ENCODE measurements around the gene SLC22A23. TPM values are rescaled to one million over a fixed set of nuclear protein-coding genes. Genes with fewer than 3 reads are reported as not detected.

SLC22A23 gene
- total and polyA plus RNA-seq, 7 donors, result 8.1 to 18.7 (median 12.0) TPM

- H3K9me3 ChIP-seq, result no peaks in the 10 kb centered on the region
- H3K36me3 ChIP-seq, result no peaks in the 10 kb centered on the region
- 49 to 66% methylated on average over 26 of the region's 26 CpGs for WGBS, 2 donors
- H3K4me3 ChIP-seq, result no peak overlapping the region
- TF ChIP-seq CTCF (IDR thresholded peaks at IDR 0.05), result no peak
- TF ChIP-seq POLR2AphosphoS5 (IDR thresholded peaks at IDR 0.05), result peak in 1 of 4 donors; percentile 49
- peak in 2 of 4 donors; percentile 24 to 25 for TF ChIP-seq EP300 (IDR thresholded peaks at IDR 0.05)
- no peak for TF ChIP-seq POLR2A (IDR thresholded peaks at IDR 0.05)
- intact Hi-C loops (cut with DNase I), result no loop called here
- H3K27me3 ChIP-seq, result no peaks in the 10 kb centered on the region
- DNase-seq, result peak; percentile 84
- H3K4me1 ChIP-seq, result peaks cover 0 to 22% (median 15%) of the 10 kb centered on the region in 4 donors
- H3K27ac ChIP-seq, result peak overlapping the region; percentile 58 to 82 (median 66)
These were observed 18.4 kb downstream of the SLC22A23 start for GRCh38 chr6:3438190-3439167.

- peak; percentile 22 for DNase-seq
- H3K36me3 ChIP-seq, result no peaks in the 10 kb centered on the region
- H3K9me3 ChIP-seq, result no peaks in the 10 kb centered on the region
- 32 to 61% methylated on average over 4 of the region's 4 CpGs for WGBS, 2 donors
- TF ChIP-seq POLR2AphosphoS5 (IDR thresholded peaks at IDR 0.05), result no peak
- no peak for TF ChIP-seq CTCF (IDR thresholded peaks at IDR 0.05)
- TF ChIP-seq POLR2A (IDR thresholded peaks at IDR 0.05), result no peak
- no peak for TF ChIP-seq EP300 (IDR thresholded peaks at IDR 0.05)
- intact Hi-C loops (cut with DNase I), result no loop called here
- no peak overlapping the region for H3K4me3 ChIP-seq
- H3K27me3 ChIP-seq, result no peaks in the 10 kb centered on the region
- peaks cover 0 to 22% (median 3%) of the 10 kb centered on the region in 4 donors for H3K4me1 ChIP-seq
- peak overlapping the region in 1 of 4 donors; percentile 28 for H3K27ac ChIP-seq
These were observed 23.8 kb downstream of the SLC22A23 start for GRCh38 chr6:3433005-3433404.

GRCh38 chr6:3432416-3432815 is 24.4 kb downstream of the SLC22A23 start:
- no peak for DNase-seq

GRCh38 chr6:3431994-3432393 is 24.9 kb downstream of the SLC22A23 start:
- Histone ChIP-seq H3K4me3 (no peak overlapping the region), H3K27me3 (no peaks in the 10 kb centered on the region), H3K4me1 (peaks cover 0 to 29% (median 8%) of the 10 kb centered on the region in 4 donors), H3K36me3 (no peaks in the 10 kb centered on the region), H3K9me3 (no peaks in the 10 kb centered on the region), H3K27ac (peak overlapping the region in 1 of 4 donors; percentile 28)
- intact Hi-C loops (cut with DNase I), result no loop called here
- peak; percentile 26 for DNase-seq
- no peak for TF ChIP-seq CTCF (IDR thresholded peaks at IDR 0.05)
- TF ChIP-seq EP300 (IDR thresholded peaks at IDR 0.05), result no peak
- TF ChIP-seq POLR2A (IDR thresholded peaks at IDR 0.05), result no peak
- TF ChIP-seq POLR2AphosphoS5 (IDR thresholded peaks at IDR 0.05), result no peak
- 83 to 85% methylated on average over 8 of the region's 8 CpGs for WGBS, 2 donors

More at GRCh38 chr6:3432416-3432815, 24.4 kb downstream of the SLC22A23 start:
- TF ChIP-seq POLR2AphosphoS5 (IDR thresholded peaks at IDR 0.05) (no peak), EP300 (IDR thresholded peaks at IDR 0.05) (no peak)
- Histone ChIP-seq H3K9me3 (no peaks in the 10 kb centered on the region), H3K4me3 (no peak overlapping the region), H3K4me1 (peaks cover 0 to 24% (median 5%) of the 10 kb centered on the region in 4 donors), H3K27ac (peak overlapping the region in 1 of 4 donors; percentile 28), H3K27me3 (no peaks in the 10 kb centered on the region), H3K36me3 (no peaks in the 10 kb centered on the region)
- intact Hi-C loops (cut with DNase I), result no loop called here
- WGBS, 2 donors, result 91 to 92% methylated on average over 7 of the region's 7 CpGs

GRCh38 chr6:3429211-3429610 is 27.6 kb downstream of the SLC22A23 start:
- Histone ChIP-seq H3K4me1 (peaks cover 0 to 34% (median 10%) of the 10 kb centered on the region in 4 donors), H3K4me3 (no peak overlapping the region), H3K27me3 (no peaks in the 10 kb centered on the region), H3K36me3 (no peaks in the 10 kb centered on the region), H3K27ac (no peak overlapping the region), H3K9me3 (no peaks in the 10 kb centered on the region)
- intact Hi-C loops (cut with DNase I), result no loop called here
- 88 to 92% methylated on average over 3 of the region's 3 CpGs for WGBS, 2 donors
- DNase-seq, result no peak
- TF ChIP-seq EP300 (IDR thresholded peaks at IDR 0.05) (no peak), CTCF (IDR thresholded peaks at IDR 0.05) (no peak), POLR2A (IDR thresholded peaks at IDR 0.05) (no peak), POLR2AphosphoS5 (IDR thresholded peaks at IDR 0.05) (no peak)

Measured in sigmoid colon (tissue), 7 donors.